NT2/D1 (cell line): ENCODE data around the gene KCNQ1.

Source experiments
- YY1 ChIP-seq: IDR thresholded peaks from 2 replicates; pipeline ENCODE4 v1.6.1; 2011; ENCODE audit not compliant: insufficient read length, insufficient read depth
- ZNF274 ChIP-seq: IDR thresholded peaks from 2 replicates; pipeline ENCODE4 v1.6.1; 2011; ENCODE audit warnings: mild to moderate bottlenecking, low read depth, low read length

DNA sequence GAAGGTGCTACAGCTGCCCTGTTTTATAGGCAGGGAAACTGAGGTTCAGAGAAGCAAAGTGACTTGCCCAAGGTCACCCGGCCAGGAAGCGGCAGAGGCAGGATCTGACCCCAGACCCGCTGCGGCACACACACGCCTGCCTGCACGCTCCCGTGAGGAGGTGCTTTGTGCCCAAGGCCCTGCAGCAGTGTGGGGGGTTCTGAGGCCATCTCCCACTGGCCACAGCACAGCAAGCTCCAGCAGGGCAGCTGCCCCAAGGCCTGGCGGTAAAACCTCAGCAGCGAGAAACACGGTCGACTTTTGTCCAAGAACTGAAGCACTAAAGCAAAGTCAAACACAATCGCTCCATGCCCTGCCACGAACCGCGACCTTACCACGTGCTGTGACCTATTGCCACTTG is 398.1 kb downstream of the KCNQ1 start:
- TF ChIP-seq YY1 (no peak), ZNF274 (no peak)
